NCI-H1048 (cell line): ENCODE measurements around the gene PXMP2.
"Not testable (repeated sequence)": the region's sequence is repeated elsewhere in the genome, so short reads cannot be mapped to it uniquely, and the experiment has no call there.

Experiments used
- DNase-seq: peaks from one replicate; lab custom pipeline; 2025; lab: John Stamatoyannopoulos, UW

PXMP2 gene

DNA sequence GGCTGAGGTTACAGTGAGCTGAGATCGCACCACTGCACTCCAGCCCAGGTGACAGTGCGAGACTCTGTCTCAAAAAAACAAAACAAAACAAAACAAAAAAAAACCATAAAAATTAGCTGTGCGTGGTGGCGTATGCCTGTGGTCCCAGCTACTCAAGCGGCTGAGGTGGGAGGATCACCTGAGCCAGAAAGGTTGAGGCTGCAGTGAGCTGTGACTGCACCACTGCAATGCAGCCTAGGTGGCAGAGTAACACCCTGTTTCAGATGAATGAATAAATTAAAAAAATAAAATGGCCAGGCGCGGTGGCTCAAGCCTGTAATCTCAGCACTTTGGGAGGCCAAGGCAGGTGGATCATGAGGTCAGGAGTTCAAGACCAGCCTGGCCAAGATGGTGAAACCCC, 66.3 kb downstream of the PXMP2 start:
- not testable (repeated sequence) for DNase-seq

DNA sequence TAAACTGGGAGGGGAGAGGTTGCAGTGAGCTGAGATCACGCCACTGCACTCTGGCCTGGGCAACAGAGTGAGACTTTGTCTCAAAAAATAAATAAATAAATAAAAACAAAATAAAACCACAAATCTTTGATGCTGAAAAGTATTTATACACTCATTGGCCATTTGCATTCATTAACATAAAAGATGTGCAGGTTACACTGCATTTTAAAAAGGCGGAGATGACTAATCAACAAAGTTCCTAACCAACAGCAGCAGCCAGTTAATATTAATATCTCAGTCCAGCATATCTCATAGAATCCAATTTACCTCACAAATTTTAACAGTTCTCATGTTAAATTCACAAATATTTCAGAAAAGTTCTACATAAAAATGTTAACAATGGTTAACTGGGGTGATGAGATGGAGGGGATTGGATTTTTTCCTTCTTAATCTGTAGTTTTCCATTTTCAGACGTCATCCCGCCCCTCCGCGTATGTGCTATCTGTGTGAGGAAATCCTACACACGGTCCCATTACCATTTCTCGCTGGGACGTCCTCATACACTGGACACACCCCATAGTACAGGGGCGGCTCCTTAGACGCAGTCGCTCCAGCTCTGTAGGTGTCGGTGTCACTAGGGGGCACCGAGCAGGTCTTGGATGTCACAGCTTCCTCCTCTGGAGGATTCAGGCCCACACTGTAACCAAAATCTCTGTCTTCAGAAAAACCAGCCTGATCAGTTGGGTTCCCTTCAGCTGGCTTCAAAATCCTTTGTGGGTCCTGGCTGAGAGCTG, 67.0 kb downstream of the PXMP2 start:
- DNase-seq: no peak
